Cerebellar cortex (tissue), 1 donor: Measurements from ENCODE around the gene CDH13.

Experiments used
- DNase-seq: peaks from one replicate; pipeline ENCODE4 v3.0.0-alpha.2; 2015; ENCODE audit warnings: low spot score

CDH13 gene

GRCh38 chr16:83248735-83249463 is 622.1 kb downstream of the CDH13 start:
- no peak for DNase-seq

DNA sequence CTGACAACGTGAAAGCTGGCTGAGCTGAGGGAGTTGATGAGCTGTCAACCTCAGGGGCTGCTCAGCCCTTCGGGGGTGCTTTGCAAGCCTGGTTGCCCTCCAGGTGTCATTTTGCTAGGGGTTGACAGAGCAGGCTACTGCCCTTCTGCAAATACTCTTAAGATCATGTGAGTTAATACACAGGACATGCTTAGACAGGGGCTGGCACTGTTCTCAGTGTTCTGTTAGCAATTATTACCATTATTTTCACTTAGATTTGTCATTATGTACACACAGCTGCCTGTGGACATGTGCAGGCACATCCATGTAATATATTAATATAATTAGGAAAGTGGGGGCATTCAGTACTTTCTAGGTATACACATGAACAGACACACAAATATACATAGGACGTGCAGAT is 626.8 kb downstream of the CDH13 start:
- no peak for DNase-seq

GRCh38 chr16:83258366-83258928 is 631.7 kb downstream of the CDH13 start:
- peak; percentile 29 for DNase-seq

DNA sequence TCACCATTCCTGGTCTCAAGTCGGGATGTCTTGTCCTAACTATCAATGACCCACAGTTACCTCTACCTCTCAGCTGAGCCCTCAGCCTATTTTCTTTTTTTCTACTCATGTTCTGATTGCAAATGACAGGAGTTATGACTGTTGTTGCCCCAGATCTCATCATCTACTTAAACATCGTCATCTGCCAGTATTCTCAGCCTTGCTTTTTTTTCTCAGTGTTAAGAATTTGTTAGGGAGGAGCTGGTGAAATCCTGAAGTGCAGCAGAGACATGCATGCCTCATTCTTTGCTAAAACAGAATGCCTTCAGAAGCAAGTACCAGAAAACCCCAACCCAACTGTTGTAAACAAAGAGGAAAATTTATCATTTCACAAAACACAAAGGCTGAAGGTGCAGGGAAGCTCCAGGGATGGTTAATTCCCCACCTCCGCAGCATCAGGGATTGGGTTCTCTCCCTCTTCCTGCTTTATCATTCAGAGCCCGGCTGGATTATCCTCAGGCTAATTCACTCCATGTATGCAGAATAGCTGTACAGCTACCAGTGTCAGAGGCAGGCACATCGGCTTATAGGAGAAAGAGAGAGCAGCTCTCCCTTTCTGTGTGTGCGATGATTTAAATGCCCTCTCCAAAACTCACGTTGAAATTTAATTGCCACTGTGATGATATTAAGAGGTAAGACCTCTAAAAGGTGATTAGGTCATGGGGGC is 640.2 kb downstream of the CDH13 start:
- DNase-seq = no peak

- DNase-seq = no peak
These were observed 641.4 kb downstream of the CDH13 start for GRCh38 chr16:83268169-83268568.

GRCh38 chr16:83269048-83269447 is 642.3 kb downstream of the CDH13 start:
- DNase-seq = no peak

DNA sequence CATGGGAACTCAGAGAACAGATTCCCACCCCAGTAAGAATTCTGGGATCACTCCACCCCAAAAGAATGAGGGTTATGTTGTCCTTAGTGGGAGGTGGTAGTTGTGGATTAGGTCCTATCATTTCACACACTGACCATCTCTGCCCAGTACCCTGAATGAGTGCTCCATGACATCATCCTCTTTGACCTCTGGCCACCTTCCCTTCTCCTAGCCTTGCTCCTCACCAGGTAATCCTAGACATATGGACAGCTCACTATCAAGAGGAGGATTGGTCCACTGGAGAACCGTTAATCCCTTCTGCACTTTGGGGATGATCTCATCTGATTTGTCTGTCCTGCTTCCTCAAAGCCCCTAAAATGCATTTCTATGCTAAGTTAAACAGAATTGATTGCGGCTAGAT is 642.8 kb downstream of the CDH13 start:
- no peak for DNase-seq

- DNase-seq = no peak
These were observed 643.3 kb downstream of the CDH13 start for GRCh38 chr16:83270061-83270460.

- DNase-seq = no peak
These were observed 643.9 kb downstream of the CDH13 start for GRCh38 chr16:83270640-83271039.

GRCh38 chr16:83271123-83271522 is 644.4 kb downstream of the CDH13 start:
- no peak for DNase-seq

DNA sequence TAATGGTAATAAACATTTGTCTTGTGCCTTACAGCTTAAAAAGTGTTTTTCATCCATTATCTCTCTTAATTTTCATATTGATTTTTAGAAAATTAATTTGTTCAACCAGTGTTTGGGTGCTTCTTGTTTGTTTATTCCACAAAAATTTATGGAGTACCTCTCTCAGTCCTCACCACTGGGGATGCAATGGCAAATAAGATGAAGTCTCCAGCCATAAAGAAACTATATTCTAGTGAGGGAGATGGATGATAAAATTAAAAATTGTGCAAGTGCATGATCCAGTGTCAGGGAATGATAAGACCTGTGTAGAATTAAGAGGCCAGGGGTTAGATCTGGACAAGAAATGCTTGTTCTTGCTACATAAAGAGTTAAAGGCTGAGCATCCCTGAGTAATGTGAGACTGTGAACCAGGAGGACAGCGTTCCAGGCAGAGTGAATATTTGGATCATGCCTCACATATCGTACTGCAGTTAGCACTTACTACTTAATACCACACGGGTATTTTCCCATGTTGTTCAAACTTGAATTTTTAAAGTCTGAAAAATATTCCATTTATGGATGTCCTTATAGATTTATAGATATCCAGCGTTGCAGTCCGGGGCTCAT is 645.3 kb downstream of the CDH13 start:
- DNase-seq = no peak

DNA sequence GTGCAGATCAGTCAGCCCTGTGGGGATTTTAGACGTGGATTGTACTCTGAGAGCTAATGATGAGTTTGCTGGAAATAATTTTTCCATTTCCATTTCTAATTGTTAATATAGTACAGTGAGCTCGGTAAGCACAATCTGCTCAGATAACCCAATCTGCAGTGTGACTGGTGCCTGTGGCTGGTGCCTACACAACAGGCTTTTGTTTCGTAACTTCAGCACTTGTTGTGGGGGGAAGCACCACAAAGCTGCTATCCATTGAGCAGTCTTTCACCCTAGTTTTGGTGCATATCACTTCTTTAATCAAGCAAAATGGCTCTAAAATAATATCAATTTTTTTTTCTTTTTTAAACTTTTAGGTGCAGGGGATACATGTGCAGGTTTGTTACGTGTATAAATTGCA is 646.1 kb downstream of the CDH13 start:
- DNase-seq = no peak

DNA sequence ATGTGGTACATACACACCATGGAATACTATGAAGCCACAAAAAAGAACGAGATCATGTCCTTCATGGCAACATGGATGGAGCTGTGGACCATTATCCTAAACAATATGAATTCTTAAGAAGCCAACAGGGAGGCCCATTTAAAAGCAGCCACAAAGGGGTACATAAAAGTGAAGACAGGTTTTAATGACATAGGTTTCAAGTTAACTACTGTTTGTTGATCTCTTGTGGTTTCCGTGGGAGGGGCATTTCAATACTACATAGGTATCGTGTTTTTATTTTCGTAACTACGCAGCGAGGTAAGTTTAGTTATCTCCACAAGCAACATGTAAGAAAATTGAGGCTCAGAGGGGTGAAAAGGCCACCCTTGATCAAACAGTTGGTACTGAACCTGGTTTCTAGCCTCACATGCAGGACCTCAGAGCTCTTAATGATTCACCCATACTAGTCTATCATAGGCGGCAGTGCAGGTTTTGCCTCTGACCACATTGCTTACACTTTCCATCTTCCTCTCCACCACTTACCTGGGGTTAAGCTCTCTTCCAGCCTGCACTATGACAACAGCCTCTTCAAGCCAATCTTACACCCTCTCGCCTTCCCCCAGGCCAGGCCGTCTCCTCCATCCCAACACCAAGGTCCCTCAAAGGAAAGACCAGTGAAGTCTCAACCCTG is 646.9 kb downstream of the CDH13 start:
- DNase-seq = no peak

DNA sequence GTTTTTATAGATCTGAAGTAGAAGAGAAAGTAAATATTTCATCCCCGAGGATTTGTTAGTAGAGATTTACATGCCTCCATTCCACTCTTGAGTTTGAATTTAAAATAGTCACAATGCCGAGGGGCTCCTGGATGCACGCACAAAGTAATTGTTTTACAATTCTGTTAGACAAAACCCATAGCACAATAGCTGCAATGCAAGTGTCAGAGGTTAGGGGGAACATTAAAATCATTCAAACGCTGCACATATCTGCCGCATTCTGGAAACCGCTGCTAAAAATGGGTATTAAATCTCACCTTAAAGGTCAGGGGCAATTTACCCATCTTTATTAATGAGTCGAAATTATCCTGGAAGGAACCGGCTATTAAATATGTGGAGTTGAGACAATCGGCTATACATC is 652.5 kb downstream of the CDH13 start:
- no peak for DNase-seq

- no peak for DNase-seq
These were observed 659.2 kb downstream of the CDH13 start for GRCh38 chr16:83285921-83286320.

GRCh38 chr16:83296505-83296904 is 669.7 kb downstream of the CDH13 start:
- DNase-seq = no peak

GRCh38 chr16:83298541-83298940 is 671.8 kb downstream of the CDH13 start:
- DNase-seq = no peak

DNA sequence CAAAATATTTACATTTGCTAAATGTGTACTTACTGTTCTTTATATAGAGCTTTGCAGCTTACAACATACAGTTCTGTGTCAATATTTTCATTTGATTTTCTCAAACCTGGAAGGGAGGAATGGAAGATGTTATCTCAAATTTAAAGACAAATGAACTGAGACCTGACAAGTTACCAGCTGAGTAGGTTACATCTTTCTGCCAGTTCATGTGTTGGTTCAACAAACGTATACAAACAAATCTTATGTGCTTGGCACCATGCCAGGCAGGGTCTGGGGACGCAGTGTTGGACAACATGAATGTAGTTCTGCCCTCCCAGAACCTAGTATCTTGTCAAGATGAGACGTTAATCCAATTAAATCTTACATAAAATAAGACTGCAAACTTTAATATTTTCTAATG is 673.6 kb downstream of the CDH13 start:
- no peak for DNase-seq

GRCh38 chr16:83301971-83302370 is 675.2 kb downstream of the CDH13 start:
- no peak for DNase-seq

GRCh38 chr16:83302853-83303252 is 676.1 kb downstream of the CDH13 start:
- no peak for DNase-seq

DNA sequence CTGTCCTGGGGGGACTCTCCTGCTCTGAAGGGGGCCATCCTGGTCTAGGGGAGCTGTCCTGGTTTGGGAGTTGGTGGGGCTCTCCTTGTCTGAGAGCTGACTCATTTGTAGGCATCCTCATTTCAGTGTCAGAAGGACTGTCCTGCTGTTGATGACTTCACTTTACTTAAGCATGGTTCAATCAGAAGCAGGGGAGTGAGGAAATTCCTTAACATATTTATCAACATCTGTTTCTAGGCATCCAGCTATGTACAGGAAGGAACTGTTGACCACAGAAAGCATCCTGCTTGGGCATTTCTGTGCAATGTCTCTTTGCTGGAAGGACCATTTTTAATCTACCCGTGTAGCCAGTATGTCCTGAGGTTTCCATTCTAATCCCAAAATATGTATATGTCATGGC is 678.3 kb downstream of the CDH13 start:
- no peak for DNase-seq

- DNase-seq = no peak
These were observed 680.3 kb downstream of the CDH13 start for GRCh38 chr16:83306961-83307593.
